Upper lobe of left lung (tissue), 6 donors: ENCODE measurements around the gene ERCC5. TPM values are rescaled to one million over a fixed set of nuclear protein-coding genes. Genes with fewer than 3 reads are reported as not detected.

Experiments used
- ATAC-seq, 2 donors: fragments of 200-7000 bp; cut with Tn5 transposase; one replicate each; pipeline ENCODE4 v1.9.1; 2022; ENCODE audit warnings: mild to moderate bottlenecking in 2 of 2, moderate library complexity in 2 of 2; ENCODE audit not compliant: low FRiP score in 2 of 2
- DNase-seq, 2 donors: peaks; one replicate each; pipeline ENCODE4 v3.0.0-alpha.2; 2019 to 2020
- H3K27ac ChIP-seq, 4 donors: fragments of 200-600 bp; sonication (generic); one replicate each; pipeline ENCODE4 v1.5.1; 2016 to 2019
- H3K27me3 ChIP-seq, 4 donors: fragments of 200-600 bp; sonication (generic); one replicate each; pipeline ENCODE4 v1.5.1; 2017 to 2019
- H3K36me3 ChIP-seq, 4 donors: fragments of 200-600 bp; sonication (generic); one replicate each; pipeline ENCODE4 v1.5.1; 2016 to 2019
- H3K4me1 ChIP-seq, 4 donors: fragments of 200-600 bp; sonication (generic); one replicate each; pipeline ENCODE4 v1.5.1; 2018 to 2019
- H3K4me3 ChIP-seq, 4 donors: fragments of 200-600 bp; sonication (generic); one replicate each; pipeline ENCODE4 v1.5.1; 2017 to 2019; ENCODE audit warnings: mild to moderate bottlenecking in 2 of 4, moderate library complexity in 1 of 4
- H3K9me3 ChIP-seq, 4 donors: fragments of 200-600 bp; sonication (generic); one replicate each; pipeline ENCODE4 v1.5.1; 2018 to 2019
- CTCF ChIP-seq, 6 experiments: fragments of 450-650 bp in 4 of 6; fragments of 200-600 bp in 2 of 6; sonication (generic) in 2 of 6; IDR thresholded peaks; one replicate each; pipeline ENCODE4 v1.5.1; 2016 to 2019; ENCODE audit warnings: antibody characterized with exemption in 6 of 6
- EP300 ChIP-seq, 4 donors: sonication (generic); formaldehyde crosslinking; IDR thresholded peaks; one replicate each; pipeline ENCODE4 v1.5.1; 2017; ENCODE audit warnings: antibody characterized with exemption in 4 of 4, control low read depth in 2 of 4
- POLR2A ChIP-seq, 4 donors: fragments of 450-650 bp; IDR thresholded peaks; one replicate each; pipeline ENCODE4 v1.5.1; 2016 to 2017; ENCODE audit warnings: antibody characterized with exemption in 4 of 4, mild to moderate bottlenecking in 2 of 4
- POLR2AphosphoS5 ChIP-seq, 2 donors: sonication (generic); formaldehyde crosslinking; IDR thresholded peaks; one replicate each; pipeline ENCODE4 v1.5.1; 2017; ENCODE audit warnings: antibody characterized with exemption in 2 of 2
- WGBS, 2 donors: methylation state at CpG; one replicate each; pipeline ENCODE4 v1.1.5; 2017 to 2018; 5-methylcytosine and 5-hydroxymethylcytosine counted together
- total RNA-seq, 6 donors: library from RNA; depleted of rRNA in 4 of 6; stranded (reverse); fragments of >200 nt in 4 of 6; gene quantifications; one replicate each; pipeline versions ENCODE4 v1.1.0 to v1.2.1, GENCODE V29; 2016 to 2021
- donor health status: DM: no; HTN: no; CAD: no; lungs with moderate emphysema.
- donor health status: DM: no; HTN: yes; CAD: no; lungs with severe emphysema.

Gene ERCC5
- total RNA-seq, 6 donors from 2014 or later, result 39.1 to 138 (median 47.4) TPM

GRCh38 chr13:102904408-102904862 is 58.6 kb downstream of the ERCC5 start:
- H3K4me3 ChIP-seq, result no peak overlapping the region
- WGBS, 2 donors, result 92 to 94% methylated on average over 5 of the region's 5 CpGs
- no peak overlapping the region for H3K27ac ChIP-seq
- no peaks in the 10 kb centered on the region for H3K36me3 ChIP-seq
- DNase-seq (no peak), ATAC-seq (no peak)
- TF ChIP-seq POLR2A (IDR thresholded peaks at IDR 0.05) (no peak), EP300 (IDR thresholded peaks at IDR 0.05) (no peak), POLR2AphosphoS5 (IDR thresholded peaks at IDR 0.05) (no peak), CTCF (IDR thresholded peaks at IDR 0.05) (no peak)
- no peaks in the 10 kb centered on the region for H3K27me3 ChIP-seq
- H3K9me3 ChIP-seq, result no peaks in the 10 kb centered on the region
- no peaks in the 10 kb centered on the region for H3K4me1 ChIP-seq

GRCh38 chr13:102905905-102906771 is 60.3 kb downstream of the ERCC5 start:
- no peaks in the 10 kb centered on the region for H3K4me1 ChIP-seq
- no peak for DNase-seq
- no peak for ATAC-seq
- TF ChIP-seq POLR2AphosphoS5 (IDR thresholded peaks at IDR 0.05) (no peak), CTCF (IDR thresholded peaks at IDR 0.05) (no peak), POLR2A (IDR thresholded peaks at IDR 0.05) (no peak), EP300 (IDR thresholded peaks at IDR 0.05) (no peak)
- H3K9me3 ChIP-seq, result no peaks in the 10 kb centered on the region
- H3K27ac ChIP-seq, result no peak overlapping the region
- 92% methylated on average over 7 of the region's 7 CpGs for WGBS, 2 donors
- no peak overlapping the region for H3K4me3 ChIP-seq
- H3K27me3 ChIP-seq, result no peaks in the 10 kb centered on the region
- H3K36me3 ChIP-seq, result no peaks in the 10 kb centered on the region

GRCh38 chr13:102907016-102907756 is 61.4 kb downstream of the ERCC5 start:
- DNase-seq, result no peak
- H3K4me1 ChIP-seq, result no peaks in the 10 kb centered on the region
- H3K27ac ChIP-seq, result no peak overlapping the region
- no peaks in the 10 kb centered on the region for H3K27me3 ChIP-seq
- no peak overlapping the region for H3K4me3 ChIP-seq
- TF ChIP-seq POLR2AphosphoS5 (IDR thresholded peaks at IDR 0.05), result no peak
- no peak for TF ChIP-seq CTCF (IDR thresholded peaks at IDR 0.05)
- no peak for TF ChIP-seq EP300 (IDR thresholded peaks at IDR 0.05)
- no peak for TF ChIP-seq POLR2A (IDR thresholded peaks at IDR 0.05)
- WGBS, 2 donors, result 35 to 57% methylated on average over 1 to 2 of the region's 2 CpGs
- no peaks in the 10 kb centered on the region for H3K36me3 ChIP-seq
- ATAC-seq, result no peak
- no peaks in the 10 kb centered on the region for H3K9me3 ChIP-seq

- Histone ChIP-seq H3K27ac (no peak overlapping the region), H3K27me3 (no peaks in the 10 kb centered on the region), H3K4me1 (no peaks in the 10 kb centered on the region), H3K4me3 (no peak overlapping the region), H3K9me3 (no peaks in the 10 kb centered on the region), H3K36me3 (no peaks in the 10 kb centered on the region)
- TF ChIP-seq POLR2A (IDR thresholded peaks at IDR 0.05) (no peak), CTCF (IDR thresholded peaks at IDR 0.05) (no peak), EP300 (IDR thresholded peaks at IDR 0.05) (no peak), POLR2AphosphoS5 (IDR thresholded peaks at IDR 0.05) (no peak)
- DNase-seq (no peak), ATAC-seq (no peak)
- 84 to 90% methylated on average over 4 of the region's 4 CpGs for WGBS, 2 donors
Measured at GRCh38 chr13:102907886-102908515, 62.2 kb downstream of the ERCC5 start.
